ES-I3 (cell line): ENCODE data around the gene PSMB11.
"Not testable (repeated sequence)": the region's sequence is repeated elsewhere in the genome, so short reads cannot be mapped to it uniquely, and the experiment has no call there.

Experiments
- H3K36me3 ChIP-seq: 2 replicates; pipeline ENCODE4 v1.6.1; 2013; ENCODE audit warnings: mild to moderate bottlenecking, low read length, control low read depth, moderate library complexity; ENCODE audit not compliant: insufficient read depth
- H3K4me1 ChIP-seq: 2 replicates; pipeline ENCODE4 v1.6.1; 2013; ENCODE audit warnings: mild to moderate bottlenecking, control low read depth, low read length; ENCODE audit not compliant: insufficient read depth
- H3K9ac ChIP-seq: 2 replicates; pipeline ENCODE4 v1.6.1; 2013; ENCODE audit warnings: low read depth, mild to moderate bottlenecking, low read length, moderate library complexity
- H3K9me3 ChIP-seq: 2 replicates; pipeline ENCODE4 v1.6.1; 2013; ENCODE audit warnings: mild to moderate bottlenecking, low read length, moderate library complexity; ENCODE audit not compliant: control insufficient read depth, insufficient read depth

The PSMB11 gene

GRCh38 chr14:23006544-23007419 lies 35.2 kb upstream of the PSMB11 start:
- peaks cover 5% of the 10 kb centered on the region; the same call in 1 of the 2 replicates for H3K4me1 ChIP-seq
- no peaks in the 10 kb centered on the region for H3K36me3 ChIP-seq
- H3K9ac ChIP-seq: peak overlapping the region; percentile 89
- H3K9me3 ChIP-seq: no peaks in the 10 kb centered on the region

- peaks cover 5% of the 10 kb centered on the region; the same call in 1 of the 2 replicates for H3K4me1 ChIP-seq
- H3K36me3 ChIP-seq: no peaks in the 10 kb centered on the region
- no peak overlapping the region for H3K9ac ChIP-seq
- no peaks in the 10 kb centered on the region for H3K9me3 ChIP-seq
These were observed 33.2 kb upstream of the PSMB11 start for GRCh38 chr14:23008831-23009230.

GRCh38 chr14:23009483-23009938 lies 32.5 kb upstream of the PSMB11 start:
- Histone ChIP-seq H3K9ac (peak overlapping the region; percentile 74; the same call in 1 of the 2 replicates), H3K9me3 (no peaks in the 10 kb centered on the region), H3K36me3 (no peaks in the 10 kb centered on the region), H3K4me1 (peaks cover 5% of the 10 kb centered on the region; the same call in 1 of the 2 replicates)

- H3K4me1 ChIP-seq: peaks cover 5% of the 10 kb centered on the region; the same call in 1 of the 2 replicates
These were observed 31.9 kb upstream of the PSMB11 start, which contains the start of gene C14orf93 for GRCh38 chr14:23009939-23010726. TSS of gene C14orf93 (minus strand) at chr14:23010143. CDS start at chr14:22999023, 11,120 bp downstream.

GRCh38 chr14:23013054-23013748 lies 28.8 kb upstream of the PSMB11 start:
- 0 out of 2 replicates have a peak, but pooled peaks cover 3% of the 10 kb centered on the region for H3K4me1 ChIP-seq
- no peak overlapping the region for H3K9ac ChIP-seq
- H3K9me3 ChIP-seq: no peaks in the 10 kb centered on the region
- H3K36me3 ChIP-seq: no peaks in the 10 kb centered on the region

More at GRCh38 chr14:23009939-23010726, 31.9 kb upstream of the PSMB11 start, which contains the start of gene C14orf93:
- Histone ChIP-seq H3K36me3 (no peaks in the 10 kb centered on the region), H3K9me3 (no peaks in the 10 kb centered on the region), H3K9ac (peak within 1 kb of the TSS; percentile 74)

- H3K36me3 ChIP-seq, H3K4me1 ChIP-seq, H3K9ac ChIP-seq, H3K9me3 ChIP-seq: not testable (repeated sequence)
These were observed 28.3 kb upstream of the PSMB11 start for GRCh38 chr14:23013749-23014054.

- Histone ChIP-seq H3K36me3 (no peaks in the 10 kb centered on the region), H3K9ac (no peak overlapping the region), H3K4me1 (0 out of 2 replicates have a peak, but pooled peaks cover 3% of the 10 kb centered on the region), H3K9me3 (no peaks in the 10 kb centered on the region)
These were observed 26.4 kb upstream of the PSMB11 start for GRCh38 chr14:23015618-23016017.

GRCh38 chr14:23017091-23017490 lies 24.9 kb upstream of the PSMB11 start:
- Histone ChIP-seq H3K9ac (no peak overlapping the region), H3K9me3 (no peaks in the 10 kb centered on the region), H3K4me1 (0 out of 2 replicates have a peak, but pooled peaks cover 3% of the 10 kb centered on the region), H3K36me3 (no peaks in the 10 kb centered on the region)

GRCh38 chr14:23018107-23018506 lies 23.9 kb upstream of the PSMB11 start:
- no peaks in the 10 kb centered on the region for H3K36me3 ChIP-seq
- no peaks in the 10 kb centered on the region for H3K9me3 ChIP-seq

GRCh38 chr14:23020143-23021128 lies 21.6 kb upstream of the PSMB11 start:
- Histone ChIP-seq H3K4me1 (peaks cover 8% of the 10 kb centered on the region; the same call in 1 of the 2 replicates), H3K9me3 (no peaks in the 10 kb centered on the region), H3K36me3 (peaks cover 4% of the 10 kb centered on the region; the same call in 1 of the 2 replicates), H3K9ac (no peak overlapping the region)

More at GRCh38 chr14:23018107-23018506, 23.9 kb upstream of the PSMB11 start:
- Histone ChIP-seq H3K4me1 (0 out of 2 replicates have a peak, but pooled peaks cover 3% of the 10 kb centered on the region), H3K9ac (no peak overlapping the region)

- Histone ChIP-seq H3K4me1 (peaks cover 14% of the 10 kb centered on the region), H3K9ac (no peak overlapping the region), H3K36me3 (peaks cover 13% of the 10 kb centered on the region), H3K9me3 (no peaks in the 10 kb centered on the region)
These were observed 20.6 kb upstream of the PSMB11 start for GRCh38 chr14:23021434-23021833.

- H3K9ac ChIP-seq: no peak overlapping the region
- peaks cover 13% of the 10 kb centered on the region for H3K36me3 ChIP-seq
- peaks cover 14% of the 10 kb centered on the region for H3K4me1 ChIP-seq
- H3K9me3 ChIP-seq: no peaks in the 10 kb centered on the region
These were observed 20.0 kb upstream of the PSMB11 start for GRCh38 chr14:23021889-23022442.
